GM21381 (cell line): ENCODE data around the gene GPR61.

ENCODE experiments used
- ATAC-seq: cut with Tn5 transposase; IDR thresholded peaks from one replicate; pipeline ENCODE4 v1.9.1; 2021; ENCODE audit warnings: mild to moderate bottlenecking, moderate library complexity; ENCODE audit not compliant: unreplicated experiment

Gene GPR61

GRCh38 chr1:109508001-109508872 lies 31.4 kb upstream of the GPR61 start:
- ATAC-seq: no peak

DNA sequence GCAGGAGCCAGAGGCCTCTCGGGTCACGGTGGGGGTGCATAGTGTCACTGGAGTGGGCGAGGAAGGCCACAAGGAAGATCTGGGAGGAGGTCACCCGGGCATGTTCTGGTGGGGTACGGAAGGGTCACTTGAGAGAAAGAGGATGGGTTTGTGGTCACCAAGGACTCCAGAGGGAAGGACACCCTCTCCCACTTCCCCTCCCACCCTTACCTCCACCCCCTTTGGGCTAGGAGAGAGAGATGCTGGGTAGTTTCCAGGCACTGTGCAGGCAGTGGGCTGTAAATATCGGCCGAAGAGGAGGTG lies 30.8 kb upstream of the GPR61 start:
- no peak for ATAC-seq

GRCh38 chr1:109509176-109510134 lies 30.2 kb upstream of the GPR61 start, which contains the start of gene AMIGO1:
Gene AMIGO1, minus strand, starts transcription at chr1:109509727. Its CDS starts 815 bp downstream, at chr1:109508912.
- ATAC-seq: peak; percentile 55

DNA sequence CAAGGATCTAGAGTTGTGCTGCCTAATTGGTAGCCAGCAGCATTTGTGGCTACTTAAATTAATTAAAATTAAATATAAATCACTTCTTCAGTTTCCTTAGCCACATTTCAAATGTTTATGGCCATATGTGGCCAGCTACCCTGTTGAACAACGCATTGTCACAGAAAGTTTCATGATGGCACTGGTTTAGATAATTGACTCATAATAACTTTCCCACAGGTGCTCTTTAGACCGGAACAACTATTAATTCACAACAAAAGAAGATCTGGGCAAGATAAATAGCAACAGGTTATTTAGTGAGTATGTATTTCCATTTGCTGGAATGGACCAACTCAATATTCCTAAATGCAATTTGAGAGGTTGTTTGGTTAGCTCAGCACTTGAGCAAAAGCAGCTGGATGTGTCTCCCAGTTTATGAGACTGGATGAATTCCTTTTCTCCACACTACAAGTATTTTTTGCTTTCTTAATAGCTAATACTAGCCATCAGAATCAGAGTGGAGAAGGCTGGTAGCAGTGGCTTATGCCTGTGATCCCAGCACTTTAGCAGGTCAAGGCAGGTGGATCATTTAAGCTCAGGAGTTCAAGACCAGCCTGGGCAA lies 26.5 kb upstream of the GPR61 start:
- ATAC-seq: no peak

DNA sequence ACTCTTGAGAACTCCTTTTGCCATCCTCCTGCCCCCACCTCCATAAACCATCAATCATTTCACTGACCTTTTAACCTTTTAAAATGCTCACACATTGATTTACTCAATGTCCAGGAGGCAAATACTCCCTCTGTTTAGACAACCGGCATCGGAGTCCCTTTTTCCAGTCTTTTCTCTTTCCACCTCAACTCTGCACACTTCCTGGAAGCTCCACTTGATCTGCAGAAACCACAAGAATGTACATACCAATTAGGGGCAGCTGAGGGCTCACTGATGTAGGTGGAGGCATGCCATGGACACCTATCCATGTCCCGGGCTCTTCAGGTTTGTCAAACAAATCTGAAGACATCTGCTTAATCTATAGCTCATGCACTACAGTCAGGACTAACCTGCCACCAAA lies 24.8 kb upstream of the GPR61 start:
- ATAC-seq: no peak

DNA sequence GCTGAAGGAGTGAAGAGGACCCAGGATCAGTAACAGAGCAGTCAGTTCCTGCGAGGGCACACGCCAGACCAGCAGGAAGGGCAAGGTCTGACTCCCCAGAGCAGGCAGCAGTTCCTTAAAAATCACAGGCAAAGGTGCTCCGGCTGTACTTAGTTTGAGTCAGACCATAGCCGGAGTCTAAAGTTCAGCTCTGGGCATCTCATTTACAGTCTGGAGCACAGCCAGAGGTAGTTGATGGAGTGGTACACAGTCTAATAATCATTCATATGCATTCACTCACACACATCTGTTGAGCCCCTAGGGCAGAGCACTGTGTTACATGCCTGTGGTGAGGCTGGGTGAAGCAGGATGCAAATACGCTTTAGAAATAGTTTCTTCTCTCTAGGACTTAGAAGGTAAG lies 22.8 kb upstream of the GPR61 start:
- ATAC-seq: no peak

GRCh38 chr1:109517337-109517736 lies 22.3 kb upstream of the GPR61 start:
- ATAC-seq: no peak

GRCh38 chr1:109521002-109521951 lies 18.4 kb upstream of the GPR61 start:
- no peak for ATAC-seq

- no peak for ATAC-seq
These were observed 17.6 kb upstream of the GPR61 start for GRCh38 chr1:109522026-109522425.

GRCh38 chr1:109523706-109524105 lies 16.0 kb upstream of the GPR61 start:
- ATAC-seq: no peak

DNA sequence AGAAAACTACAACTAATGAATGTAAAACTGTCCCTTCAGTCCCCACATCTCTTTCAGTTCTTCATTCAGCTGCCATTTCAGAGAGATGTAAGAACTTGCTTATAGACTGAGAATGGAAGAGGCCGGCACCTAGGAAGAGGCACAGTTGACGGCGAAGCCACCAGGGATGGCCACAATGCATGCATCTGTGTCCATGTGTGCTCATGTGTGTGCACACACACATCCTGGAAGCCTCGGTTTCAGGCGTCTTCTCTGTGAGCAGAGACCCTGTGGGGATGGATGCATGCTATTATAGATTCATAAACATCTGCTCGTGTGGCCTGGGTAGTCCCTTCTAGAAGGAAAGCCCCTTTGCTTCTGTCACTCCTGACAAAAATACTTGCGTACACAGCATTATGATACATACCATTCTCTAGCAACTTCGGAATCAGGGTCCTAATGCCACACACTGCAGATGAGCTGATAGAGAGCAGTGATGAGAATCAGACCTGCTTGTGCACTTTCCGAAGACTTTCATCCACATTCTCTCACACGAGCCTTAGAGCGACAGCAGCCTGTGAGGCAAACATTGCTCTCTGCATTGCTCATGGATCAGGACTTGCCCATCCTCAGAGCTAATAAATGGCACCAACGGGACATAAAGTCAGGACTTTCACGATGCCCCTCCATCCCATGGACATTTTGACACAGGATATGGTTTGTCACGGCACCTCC lies 12.4 kb upstream of the GPR61 start:
- ATAC-seq: peak; percentile 64

DNA sequence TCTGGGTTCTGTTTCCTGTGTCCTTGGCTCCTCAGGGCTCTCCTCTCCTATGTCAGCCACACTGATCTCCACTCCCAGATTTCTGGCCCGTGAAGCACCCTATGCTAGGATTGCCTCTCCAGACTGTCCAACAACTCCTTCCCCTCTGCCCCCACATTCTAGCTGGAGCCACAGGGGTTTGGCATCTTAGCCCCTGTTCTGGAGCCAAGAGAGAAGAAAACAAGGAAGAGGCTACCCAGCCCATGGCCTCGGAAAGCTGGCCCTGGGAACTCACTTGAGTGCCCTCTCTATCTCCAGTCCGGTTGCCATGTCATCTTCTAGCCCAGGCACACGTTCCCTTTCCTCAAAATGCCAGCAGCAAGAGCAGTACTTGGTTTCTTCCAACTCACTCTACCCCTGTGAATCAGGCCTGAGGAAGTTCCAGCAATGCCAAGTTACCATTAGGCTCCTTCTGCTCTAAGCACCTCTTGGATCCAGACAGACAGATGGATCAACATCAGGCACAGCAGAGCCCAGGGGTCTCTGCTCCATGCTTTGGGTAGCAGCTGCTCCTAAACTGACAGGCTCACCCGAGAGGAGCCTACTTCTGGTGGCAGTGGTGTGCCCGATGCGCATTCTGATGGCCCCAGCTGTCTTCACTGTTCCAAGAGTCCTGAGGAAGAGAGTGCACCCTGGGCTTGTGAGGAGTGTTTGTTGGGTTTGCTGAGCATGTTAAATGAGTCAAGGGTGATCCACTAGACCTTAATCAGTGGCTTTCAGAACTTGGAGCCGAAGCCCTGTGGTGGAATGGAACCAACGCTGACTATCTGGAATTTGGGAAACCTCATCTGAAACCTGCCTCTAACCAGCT lies 11.6 kb upstream of the GPR61 start:
- no peak for ATAC-seq

- ATAC-seq: no peak
These were observed 11.0 kb upstream of the GPR61 start for GRCh38 chr1:109528712-109529111.

- ATAC-seq: no peak
These were observed 9.7 kb upstream of the GPR61 start for GRCh38 chr1:109529881-109530456.

GRCh38 chr1:109530457-109531087 lies 9.1 kb upstream of the GPR61 start:
- ATAC-seq: no peak

GRCh38 chr1:109531380-109531779 lies 8.3 kb upstream of the GPR61 start:
- no peak for ATAC-seq

DNA sequence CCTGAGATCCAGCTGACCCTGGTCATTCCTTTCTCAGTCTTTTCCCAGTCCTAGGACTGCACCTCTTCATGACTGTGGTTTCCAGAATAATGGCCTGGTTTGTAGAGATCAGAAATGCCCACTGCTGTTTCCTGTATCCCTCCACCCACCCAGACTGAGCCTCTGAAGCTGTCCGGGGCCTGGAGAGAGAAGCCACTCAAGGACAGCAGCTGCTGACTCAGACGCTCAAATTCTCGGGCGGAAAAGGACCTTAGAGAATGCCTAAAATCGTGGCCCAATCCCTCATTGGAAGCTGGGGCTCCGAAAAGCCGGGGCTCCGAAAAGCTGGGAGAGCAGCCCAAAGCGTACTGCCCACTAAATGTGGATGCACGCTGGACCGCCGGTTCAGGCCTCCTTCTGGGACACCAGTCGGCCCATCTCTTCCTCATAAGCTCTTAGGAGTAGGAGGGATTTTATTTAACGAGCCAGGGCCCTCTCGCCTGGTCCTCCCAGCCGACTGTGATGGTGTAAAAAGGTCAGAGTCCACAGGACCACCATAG lies 7.8 kb upstream of the GPR61 start:
- no peak for ATAC-seq
